Body of pancreas (tissue), 4 donors: ENCODE results near the gene JCAD.
"Not testable (repeated sequence)": the region's sequence is repeated elsewhere in the genome, so short reads cannot be mapped to it uniquely, and the experiment has no call there.

ENCODE experiments used
- POLR2A ChIP-seq, 3 donors: fragments of 450-650 bp; IDR thresholded peaks; one replicate each; pipeline ENCODE4 v1.6.1; 2016; ENCODE audit warnings: antibody characterized with exemption in 3 of 3, mild to moderate bottlenecking in 2 of 3
- TF ChIP-seq, protein P1 (sequence below), 7 experiments: fragments of 450-650 bp in 4 of 7; fragments of 200-600 bp in 3 of 7; sonication (generic) in 3 of 7; IDR thresholded peaks; one replicate each; pipeline ENCODE4 v1.5.1; 2016 to 2019; ENCODE audit warnings: antibody characterized with exemption in 7 of 7

DNA sequence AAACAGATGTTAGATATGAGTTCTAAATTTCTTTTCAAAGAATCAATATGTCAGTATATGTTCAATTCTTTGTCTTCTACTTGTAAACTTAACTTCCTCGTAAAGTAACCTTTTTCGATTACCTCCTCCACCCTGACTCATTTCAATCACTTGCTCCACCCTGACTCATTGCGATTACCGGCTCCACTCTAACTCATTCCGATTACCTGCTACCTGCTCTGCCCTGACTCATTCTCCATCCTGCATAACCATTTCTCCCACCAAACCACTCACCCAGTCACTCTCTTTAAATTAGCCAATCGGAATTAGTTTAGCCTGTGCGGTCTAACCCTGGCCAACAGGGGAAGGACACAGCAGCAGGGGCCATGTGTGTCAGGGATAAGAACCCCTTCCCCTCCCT is 40.3 kb upstream of the JCAD start:
- TF ChIP-seq, protein P1, sequence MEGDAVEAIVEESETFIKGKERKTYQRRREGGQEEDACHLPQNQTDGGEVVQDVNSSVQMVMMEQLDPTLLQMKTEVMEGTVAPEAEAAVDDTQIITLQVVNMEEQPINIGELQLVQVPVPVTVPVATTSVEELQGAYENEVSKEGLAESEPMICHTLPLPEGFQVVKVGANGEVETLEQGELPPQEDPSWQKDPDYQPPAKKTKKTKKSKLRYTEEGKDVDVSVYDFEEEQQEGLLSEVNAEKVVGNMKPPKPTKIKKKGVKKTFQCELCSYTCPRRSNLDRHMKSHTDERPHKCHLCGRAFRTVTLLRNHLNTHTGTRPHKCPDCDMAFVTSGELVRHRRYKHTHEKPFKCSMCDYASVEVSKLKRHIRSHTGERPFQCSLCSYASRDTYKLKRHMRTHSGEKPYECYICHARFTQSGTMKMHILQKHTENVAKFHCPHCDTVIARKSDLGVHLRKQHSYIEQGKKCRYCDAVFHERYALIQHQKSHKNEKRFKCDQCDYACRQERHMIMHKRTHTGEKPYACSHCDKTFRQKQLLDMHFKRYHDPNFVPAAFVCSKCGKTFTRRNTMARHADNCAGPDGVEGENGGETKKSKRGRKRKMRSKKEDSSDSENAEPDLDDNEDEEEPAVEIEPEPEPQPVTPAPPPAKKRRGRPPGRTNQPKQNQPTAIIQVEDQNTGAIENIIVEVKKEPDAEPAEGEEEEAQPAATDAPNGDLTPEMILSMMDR (IDR thresholded peaks at IDR 0.05): not testable (repeated sequence)
- TF ChIP-seq POLR2A (IDR thresholded peaks at IDR 0.05): not testable (repeated sequence)
